Liver (tissue), 2 donors: ENCODE results near the gene CA9.

ENCODE experiments used
- SP1 ChIP-seq: IDR thresholded peaks from 2 replicates; pipeline ENCODE4 v1.6.1; 2018; ENCODE audit warnings: antibody characterized with exemption, mild to moderate bottlenecking
- ZBTB33 ChIP-seq: IDR thresholded peaks from 2 replicates; pipeline ENCODE4 v1.6.1; 2016; ENCODE audit warnings: antibody characterized with exemption
- TF ChIP-seq, protein P1 (sequence below): IDR thresholded peaks from 2 replicates; pipeline ENCODE4 v1.6.1; 2016; ENCODE audit warnings: antibody characterized with exemption, mild to moderate bottlenecking
- TF ChIP-seq, protein P2 (sequence below): IDR thresholded peaks from 2 replicates; pipeline ENCODE4 v1.6.1; 2016; ENCODE audit warnings: antibody characterized with exemption
- donor health status: healthy.

- TF ChIP-seq, protein P1, sequence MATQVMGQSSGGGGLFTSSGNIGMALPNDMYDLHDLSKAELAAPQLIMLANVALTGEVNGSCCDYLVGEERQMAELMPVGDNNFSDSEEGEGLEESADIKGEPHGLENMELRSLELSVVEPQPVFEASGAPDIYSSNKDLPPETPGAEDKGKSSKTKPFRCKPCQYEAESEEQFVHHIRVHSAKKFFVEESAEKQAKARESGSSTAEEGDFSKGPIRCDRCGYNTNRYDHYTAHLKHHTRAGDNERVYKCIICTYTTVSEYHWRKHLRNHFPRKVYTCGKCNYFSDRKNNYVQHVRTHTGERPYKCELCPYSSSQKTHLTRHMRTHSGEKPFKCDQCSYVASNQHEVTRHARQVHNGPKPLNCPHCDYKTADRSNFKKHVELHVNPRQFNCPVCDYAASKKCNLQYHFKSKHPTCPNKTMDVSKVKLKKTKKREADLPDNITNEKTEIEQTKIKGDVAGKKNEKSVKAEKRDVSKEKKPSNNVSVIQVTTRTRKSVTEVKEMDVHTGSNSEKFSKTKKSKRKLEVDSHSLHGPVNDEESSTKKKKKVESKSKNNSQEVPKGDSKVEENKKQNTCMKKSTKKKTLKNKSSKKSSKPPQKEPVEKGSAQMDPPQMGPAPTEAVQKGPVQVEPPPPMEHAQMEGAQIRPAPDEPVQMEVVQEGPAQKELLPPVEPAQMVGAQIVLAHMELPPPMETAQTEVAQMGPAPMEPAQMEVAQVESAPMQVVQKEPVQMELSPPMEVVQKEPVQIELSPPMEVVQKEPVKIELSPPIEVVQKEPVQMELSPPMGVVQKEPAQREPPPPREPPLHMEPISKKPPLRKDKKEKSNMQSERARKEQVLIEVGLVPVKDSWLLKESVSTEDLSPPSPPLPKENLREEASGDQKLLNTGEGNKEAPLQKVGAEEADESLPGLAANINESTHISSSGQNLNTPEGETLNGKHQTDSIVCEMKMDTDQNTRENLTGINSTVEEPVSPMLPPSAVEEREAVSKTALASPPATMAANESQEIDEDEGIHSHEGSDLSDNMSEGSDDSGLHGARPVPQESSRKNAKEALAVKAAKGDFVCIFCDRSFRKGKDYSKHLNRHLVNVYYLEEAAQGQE: no peak
- TF ChIP-seq ZBTB33: no peak
- TF ChIP-seq, protein P2, sequence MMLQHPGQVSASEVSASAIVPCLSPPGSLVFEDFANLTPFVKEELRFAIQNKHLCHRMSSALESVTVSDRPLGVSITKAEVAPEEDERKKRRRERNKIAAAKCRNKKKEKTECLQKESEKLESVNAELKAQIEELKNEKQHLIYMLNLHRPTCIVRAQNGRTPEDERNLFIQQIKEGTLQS: no peak
- no peak for TF ChIP-seq SP1
These were observed 12.7 kb upstream of the CA9 start for GRCh38 chr9:35660966-35661415.
